ENCODE data around the gene PSMG1.
"Not testable (repeated sequence)": the region's sequence is repeated elsewhere in the genome, so short reads cannot be mapped to it uniquely, and the experiment has no call there.

The PSMG1 gene

GRCh38 chr21:39183272-39184049 is at the start of gene PSMG1:
PSMG1 (minus strand) TSS chr21:39183451; CDS start chr21:39183385, 66 bp downstream.
- Histone ChIP-seq H3K9me3 (ENCODE audit: control insufficient read depth, low read length) (no peaks in the 10 kb centered on the region), H3K9ac (ENCODE audit: low read length) (peak within 1 kb of the TSS; percentile 79), H3K4me1 (ENCODE audit: control insufficient read depth, insufficient read depth, low read length) (peaks cover 4% of the 10 kb centered on the region), H3K27me3 (ENCODE audit: control insufficient read depth, insufficient read depth, low read length) (no peaks in the 10 kb centered on the region), H3K4me3 (ENCODE audit: low read length) (peak within 1 kb of the TSS; percentile 64), H3K36me3 (ENCODE audit: control insufficient read depth, insufficient read depth, low read length) (no peaks in the 10 kb centered on the region)

- no peaks in the 10 kb centered on the region for H3K4me1 ChIP-seq (ENCODE audit: control insufficient read depth, insufficient read depth, low read length)
- no peaks in the 10 kb centered on the region for H3K27me3 ChIP-seq (ENCODE audit: control insufficient read depth, insufficient read depth, low read length)
- H3K4me3 ChIP-seq (ENCODE audit: low read length), result no peak overlapping the region
- no peak overlapping the region for H3K9ac ChIP-seq (ENCODE audit: low read length)
- H3K9me3 ChIP-seq (ENCODE audit: control insufficient read depth, low read length), result no peaks in the 10 kb centered on the region
- no peaks in the 10 kb centered on the region for H3K36me3 ChIP-seq (ENCODE audit: control insufficient read depth, insufficient read depth, low read length)
Observed at GRCh38 chr21:39232861-39233291, 49.6 kb upstream of the PSMG1 start.

GRCh38 chr21:39224930-39225329 is 41.7 kb upstream of the PSMG1 start:
- Histone ChIP-seq H3K36me3 (ENCODE audit: control insufficient read depth, insufficient read depth, low read length) (peaks cover 4% of the 10 kb centered on the region), H3K27me3 (ENCODE audit: control insufficient read depth, insufficient read depth, low read length) (no peaks in the 10 kb centered on the region), H3K4me3 (ENCODE audit: low read length) (no peak overlapping the region), H3K9me3 (ENCODE audit: control insufficient read depth, low read length) (no peaks in the 10 kb centered on the region), H3K9ac (ENCODE audit: low read length) (no peak overlapping the region), H3K4me1 (ENCODE audit: control insufficient read depth, insufficient read depth, low read length) (no peaks in the 10 kb centered on the region)

GRCh38 chr21:39221997-39222486 is 38.8 kb upstream of the PSMG1 start:
- Histone ChIP-seq H3K27me3 (ENCODE audit: control insufficient read depth, insufficient read depth, low read length) (no peaks in the 10 kb centered on the region), H3K4me3 (ENCODE audit: low read length) (no peak overlapping the region), H3K36me3 (ENCODE audit: control insufficient read depth, insufficient read depth, low read length) (peaks cover 4% of the 10 kb centered on the region)

GRCh38 chr21:39221282-39221996 is 38.2 kb upstream of the PSMG1 start:
- peaks cover 4% of the 10 kb centered on the region for H3K36me3 ChIP-seq (ENCODE audit: control insufficient read depth, insufficient read depth, low read length)
- H3K4me1 ChIP-seq (ENCODE audit: control insufficient read depth, insufficient read depth, low read length), result no peaks in the 10 kb centered on the region

More at GRCh38 chr21:39221997-39222486, 38.8 kb upstream of the PSMG1 start:
- Histone ChIP-seq H3K9me3 (ENCODE audit: control insufficient read depth, low read length) (no peaks in the 10 kb centered on the region), H3K4me1 (ENCODE audit: control insufficient read depth, insufficient read depth, low read length) (no peaks in the 10 kb centered on the region), H3K9ac (ENCODE audit: low read length) (no peak overlapping the region)

GRCh38 chr21:39220875-39221274 is 37.6 kb upstream of the PSMG1 start:
- not testable (repeated sequence) for H3K36me3 ChIP-seq (ENCODE audit: control insufficient read depth, insufficient read depth, low read length); H3K27me3 ChIP-seq (ENCODE audit: control insufficient read depth, insufficient read depth, low read length); H3K9ac ChIP-seq (ENCODE audit: low read length); H3K4me1 ChIP-seq (ENCODE audit: control insufficient read depth, insufficient read depth, low read length); H3K4me3 ChIP-seq (ENCODE audit: low read length); H3K9me3 ChIP-seq (ENCODE audit: control insufficient read depth, low read length)

More at GRCh38 chr21:39221282-39221996, 38.2 kb upstream of the PSMG1 start:
- Histone ChIP-seq H3K9me3 (ENCODE audit: control insufficient read depth, low read length) (no peaks in the 10 kb centered on the region), H3K27me3 (ENCODE audit: control insufficient read depth, insufficient read depth, low read length) (no peaks in the 10 kb centered on the region), H3K9ac (ENCODE audit: low read length) (no peak overlapping the region), H3K4me3 (ENCODE audit: low read length) (no peak overlapping the region)

- H3K4me1 ChIP-seq (ENCODE audit: control insufficient read depth, insufficient read depth, low read length), result no peaks in the 10 kb centered on the region
- no peaks in the 10 kb centered on the region for H3K27me3 ChIP-seq (ENCODE audit: control insufficient read depth, insufficient read depth, low read length)
- no peak overlapping the region for H3K4me3 ChIP-seq (ENCODE audit: low read length)
- no peak overlapping the region for H3K9ac ChIP-seq (ENCODE audit: low read length)
- peaks cover 4% of the 10 kb centered on the region for H3K36me3 ChIP-seq (ENCODE audit: control insufficient read depth, insufficient read depth, low read length)
- no peaks in the 10 kb centered on the region for H3K9me3 ChIP-seq (ENCODE audit: control insufficient read depth, low read length)
Observed at GRCh38 chr21:39220150-39220549, 36.9 kb upstream of the PSMG1 start.

GRCh38 chr21:39218082-39218409 is 34.8 kb upstream of the PSMG1 start:
- peaks cover 4% of the 10 kb centered on the region for H3K36me3 ChIP-seq (ENCODE audit: control insufficient read depth, insufficient read depth, low read length)
- no peak overlapping the region for H3K4me3 ChIP-seq (ENCODE audit: low read length)
- no peaks in the 10 kb centered on the region for H3K4me1 ChIP-seq (ENCODE audit: control insufficient read depth, insufficient read depth, low read length)
- no peaks in the 10 kb centered on the region for H3K27me3 ChIP-seq (ENCODE audit: control insufficient read depth, insufficient read depth, low read length)
- no peaks in the 10 kb centered on the region for H3K9me3 ChIP-seq (ENCODE audit: control insufficient read depth, low read length)
- H3K9ac ChIP-seq (ENCODE audit: low read length), result no peak overlapping the region

GRCh38 chr21:39217356-39218081 is 34.3 kb upstream of the PSMG1 start:
- Histone ChIP-seq H3K36me3 (ENCODE audit: control insufficient read depth, insufficient read depth, low read length) (peaks cover 4% of the 10 kb centered on the region), H3K9ac (ENCODE audit: low read length) (no peak overlapping the region), H3K4me3 (ENCODE audit: low read length) (no peak overlapping the region), H3K9me3 (ENCODE audit: control insufficient read depth, low read length) (no peaks in the 10 kb centered on the region), H3K4me1 (ENCODE audit: control insufficient read depth, insufficient read depth, low read length) (no peaks in the 10 kb centered on the region), H3K27me3 (ENCODE audit: control insufficient read depth, insufficient read depth, low read length) (no peaks in the 10 kb centered on the region)

- no peak overlapping the region for H3K9ac ChIP-seq (ENCODE audit: low read length)
- no peaks in the 10 kb centered on the region for H3K27me3 ChIP-seq (ENCODE audit: control insufficient read depth, insufficient read depth, low read length)
- H3K4me1 ChIP-seq (ENCODE audit: control insufficient read depth, insufficient read depth, low read length), result no peaks in the 10 kb centered on the region
- no peaks in the 10 kb centered on the region for H3K9me3 ChIP-seq (ENCODE audit: control insufficient read depth, low read length)
- peaks cover 4% of the 10 kb centered on the region for H3K36me3 ChIP-seq (ENCODE audit: control insufficient read depth, insufficient read depth, low read length)
- H3K4me3 ChIP-seq (ENCODE audit: low read length), result no peak overlapping the region
Observed at GRCh38 chr21:39216290-39216689, 33.0 kb upstream of the PSMG1 start.

GRCh38 chr21:39215078-39215477 is 31.8 kb upstream of the PSMG1 start:
- Histone ChIP-seq H3K36me3 (ENCODE audit: control insufficient read depth, insufficient read depth, low read length) (peaks cover under 1% of the 10 kb centered on the region), H3K9ac (ENCODE audit: low read length) (no peak overlapping the region), H3K9me3 (ENCODE audit: control insufficient read depth, low read length) (no peaks in the 10 kb centered on the region), H3K4me3 (ENCODE audit: low read length) (no peak overlapping the region), H3K4me1 (ENCODE audit: control insufficient read depth, insufficient read depth, low read length) (no peaks in the 10 kb centered on the region), H3K27me3 (ENCODE audit: control insufficient read depth, insufficient read depth, low read length) (no peaks in the 10 kb centered on the region)

GRCh38 chr21:39209334-39209688 is 26.1 kb upstream of the PSMG1 start:
- H3K4me1 ChIP-seq (ENCODE audit: control insufficient read depth, insufficient read depth, low read length), result no peaks in the 10 kb centered on the region
- no peaks in the 10 kb centered on the region for H3K9me3 ChIP-seq (ENCODE audit: control insufficient read depth, low read length)
- H3K27me3 ChIP-seq (ENCODE audit: control insufficient read depth, insufficient read depth, low read length), result no peaks in the 10 kb centered on the region
- no peak overlapping the region for H3K4me3 ChIP-seq (ENCODE audit: low read length)
- H3K9ac ChIP-seq (ENCODE audit: low read length), result no peak overlapping the region
- no peaks in the 10 kb centered on the region for H3K36me3 ChIP-seq (ENCODE audit: control insufficient read depth, insufficient read depth, low read length)
